K562 (cell line): ENCODE results near the gene TAF1B. TPM values are rescaled to one million over a fixed set of nuclear protein-coding genes. Genes with fewer than 3 reads are reported as not detected.

Experiments
- ATAC-seq: fragments of 200-7000 bp; cut with Tn5 transposase; 3 replicates; pipeline ENCODE4 v1.9.1; 2020; ENCODE audit warnings: moderate library complexity
- BruUV-seq: library from RNA; stranded (reverse); fragments of 400-500 nt; replicated peaks from 2 replicates; lab custom pipeline; 2021; lab: Mats Ljungman, UMichigan
- CTCF ChIA-PET: fragments of 300-600 bp; formaldehyde crosslinking; extraction: SDS; loops from one replicate; lab custom pipeline; 2021; ENCODE audit warnings: low intra/inter-chr PET ratio; lab: Yijun Ruan, JAX
- POLR2A ChIA-PET: fragments of 300-600, 350-650 bp; sonication (Branson Sonifier 250); formaldehyde crosslinking; extraction: SDS; loops from one replicate; lab custom pipeline; 2021; ENCODE audit warnings: antibody characterized with exemption, inconsistent platforms; lab: Yijun Ruan, JAX
- DNase-seq, 4 experiments: peaks; one replicate each; pipeline versions ENCODE4 v3.0.0 to v3.0.0-alpha.2; 2011 to 2018; ENCODE audit warnings: low spot score in 3 of 4, mixed read lengths in 3 of 4; ENCODE audit errors: extremely low read depth in 1 of 4
- FAIRE-seq: peaks from 2 replicates; lab custom pipeline; 2011; peaks lifted over from hg19 to GRCh38; lab: Jason Lieb, UNC
- H2AFZ ChIP-seq: 2 replicates; pipeline ENCODE4 v1.6.0; 2011; ENCODE audit warnings: low read depth, low read length, control low read depth, inconsistent platforms
- H3K27ac ChIP-seq: fragments of 200-600 bp; 3 replicates; pipeline ENCODE4 v1.8.0; 2011; ENCODE audit warnings: low read depth, mild to moderate bottlenecking, control low read depth, inconsistent platforms, low read length, moderate library complexity, mixed read lengths; ENCODE audit errors: extremely low read depth
- H3K27me3 ChIP-seq, 2 experiments: fragments of 300-600 bp in 1 of 2; 2 replicates in 1 of 2; 3 replicates in 1 of 2; pipeline versions ENCODE4 v1.6.0 to v1.8.0; 2011; ENCODE audit warnings: inconsistent platforms in 2 of 2, low read length in 2 of 2, mild to moderate bottlenecking in 1 of 2, mixed read lengths in 1 of 2, moderate library complexity in 1 of 2; ENCODE audit not compliant: control insufficient read depth in 2 of 2, insufficient read depth in 2 of 2
- H3K36me3 ChIP-seq: fragments of 300-600 bp; 3 replicates; pipeline ENCODE4 v1.8.0; 2011; ENCODE audit warnings: mild to moderate bottlenecking, low read length, inconsistent platforms; ENCODE audit not compliant: control insufficient read depth, insufficient read depth
- H3K4me1 ChIP-seq, 2 experiments: fragments of 200-600 bp in 1 of 2; replicated peaks in 1 of 2; 2 replicates in 1 of 2; 3 replicates in 1 of 2; pipeline versions ENCODE4 v1.5.1 to v1.8.0; 2011; ENCODE audit warnings: inconsistent platforms in 2 of 2, low read length in 2 of 2, mild to moderate bottlenecking in 1 of 2, mixed read lengths in 1 of 2, moderate library complexity in 1 of 2; ENCODE audit not compliant: control insufficient read depth in 2 of 2, insufficient read depth in 2 of 2
- H3K4me2 ChIP-seq: 2 replicates; pipeline ENCODE4 v1.6.1; 2011; ENCODE audit warnings: low read length, control low read depth, inconsistent platforms, mixed read lengths; ENCODE audit not compliant: insufficient read depth
- H3K4me3 ChIP-seq: fragments of 200-600 bp; sonication (generic), shearing (Covaris generic); 2 replicates; pipeline ENCODE4 v1.5.1; 2016; ENCODE audit warnings: control low read depth, inconsistent platforms
- H3K79me2 ChIP-seq: fragments of 200-600 bp; 3 replicates; pipeline ENCODE4 v1.8.0; 2011; ENCODE audit warnings: low read length, inconsistent platforms; ENCODE audit not compliant: control insufficient read depth, insufficient read depth
- H3K9ac ChIP-seq, 2 experiments: 2 replicates each; pipeline versions ENCODE4 v1.6.0 to v1.6.1; 2011; ENCODE audit warnings: low read depth in 2 of 2, low read length in 2 of 2, control low read depth in 1 of 2, inconsistent platforms in 1 of 2, mild to moderate bottlenecking in 1 of 2, mixed read lengths in 1 of 2; ENCODE audit not compliant: insufficient read depth in 1 of 2
- H3K9me1 ChIP-seq: one replicate; pipeline ENCODE4 v1.6.0; 2011; ENCODE audit warnings: inconsistent platforms, mild to moderate bottlenecking, low read length, moderate library complexity; ENCODE audit not compliant: control insufficient read depth, insufficient read depth
- H3K9me3 ChIP-seq: replicated peaks from 2 replicates; pipeline ENCODE4 v1.5.1; 2011; ENCODE audit warnings: low read depth, low read length, inconsistent platforms; ENCODE audit not compliant: control insufficient read depth, insufficient read depth
- H4K20me1 ChIP-seq: replicated peaks from 2 replicates; pipeline ENCODE4 v1.6.1; 2011; ENCODE audit warnings: low read length, inconsistent platforms, mixed read lengths; ENCODE audit not compliant: control insufficient read depth, insufficient read depth
- C11orf30 ChIP-seq: fragments of 450-650 bp; IDR thresholded peaks from 2 replicates; pipeline ENCODE4 v1.6.1; 2016; ENCODE audit warnings: low read depth, mild to moderate bottlenecking
- CTBP1 ChIP-seq: fragments of 450-650 bp; IDR thresholded peaks from 2 replicates; pipeline ENCODE4 v1.6.1; 2016; ENCODE audit warnings: borderline replicate concordance
- E2F3 ChIP-seq: fragments of 250-450 bp; sonication (Bioruptor Pico); IDR thresholded peaks from 2 replicates; pipeline ENCODE4 v1.4.0; 2020; ENCODE audit warnings: mild to moderate bottlenecking
- MAFF ChIP-seq: IDR thresholded peaks from 2 replicates; pipeline ENCODE4 v1.6.1; 2012; ENCODE audit warnings: low read length, improper control_type of control experiment
- PCBP2 ChIP-seq: fragments of 200-400 bp; formaldehyde crosslinking; IDR thresholded peaks from 2 replicates; pipeline ENCODE4 v1.6.1; 2018; ENCODE audit warnings: low read length, low read depth, mild to moderate bottlenecking, moderate library complexity; ENCODE audit not compliant: poor library complexity, severe bottlenecking
- POU5F1 ChIP-seq: fragments of 150-350 bp; IDR thresholded peaks from 2 replicates; pipeline ENCODE4 v1.6.1; 2014; ENCODE audit warnings: borderline replicate concordance, low read length, low read depth, mild to moderate bottlenecking; ENCODE audit not compliant: partially characterized antibody
- SETDB1 ChIP-seq: IDR thresholded peaks from one replicate; pipeline ENCODE4 v1.6.1; 2012; ENCODE audit warnings: low read length, control low read depth, inconsistent platforms
- TCF7 ChIP-seq: sonication (generic); IDR thresholded peaks from 2 replicates; pipeline ENCODE4 v1.6.1; 2016; ENCODE audit warnings: antibody characterized with exemption, borderline replicate concordance
- ZNF316 ChIP-seq: fragments of 450-650 bp; IDR thresholded peaks from 2 replicates; pipeline ENCODE4 v1.6.1; 2016
- ZNF707 ChIP-seq: fragments of 250-450 bp; sonication (Bioruptor Pico); conservative IDR thresholded peaks from 2 replicates; pipeline ENCODE4 v1.8.0; 2022; ENCODE audit warnings: inconsistent platforms, mild to moderate bottlenecking, moderate library complexity
- WGBS: fragments of 100-300 bp; shearing (Covaris generic); methylation state at CpG from one replicate; pipeline ENCODE4 v1.1.6; 2016; ENCODE audit warnings: low coverage, mixed read lengths; ENCODE audit not compliant: insufficient coverage; ENCODE audit errors: missing lambda C conversion rate; 5-methylcytosine and 5-hydroxymethylcytosine counted together
- in situ Hi-C: fragments of 300-500 bp; cut with MboI; formaldehyde crosslinking; loops from 4 replicates; pipeline ENCODE4 v1.15.0; 2018; ENCODE audit warnings: inconsistent platforms, mixed read lengths
- intact Hi-C: fragments of 100-400 bp; cut with micrococcal nuclease; formaldehyde crosslinking; loops from 2 replicates; pipeline ENCODE4 v1.14.2; 2022
- polyA plus RNA-seq, 8 experiments: library from polyadenylated mRNA; depleted of rRNA in 4 of 8; stranded (reverse) in 5 of 8; unstranded in 3 of 8; fragments of >200 nt; fragmentation: Nextera tagmentation in 2 of 8; fragmentation: Illumina TruSeq in 1 of 8; extraction: Ambion mirVana in 2 of 8; extraction: Trizol in 1 of 8; gene quantifications; 2 replicates each; pipeline versions ENCODE4 v1.2.1 to v1.2.3, GENCODE V29; 2011 to 2014; ENCODE audit warnings: inconsistent platforms in 1 of 8, missing spikeins in 1 of 8
- total RNA-seq, 7 experiments: library from RNA; depleted of rRNA in 6 of 7; stranded (reverse); fragments of >200 nt in 6 of 7; fragmentation: Illumina TruSeq in 2 of 7; extraction: Trizol in 2 of 7; gene quantifications; 2 replicates each; pipeline versions ENCODE4 v1.2.1 to v1.2.3, GENCODE V29; 2011 to 2021; ENCODE audit warnings: low replicate concordance in 1 of 7
- TF ChIP-seq, protein P1 (sequence below): sonication (generic); formaldehyde crosslinking; IDR thresholded peaks from 2 replicates; pipeline ENCODE4 v1.8.1; 2022; ENCODE audit warnings: missing genetic modification reagents

Gene TAF1B
- total and polyA plus RNA-seq, 9 of the 15 experiments (the other 6 are each of a cell fraction or from before 2014, with no cell fraction given), result 8.8 to 25.1 (median 17.3) TPM

- no peak for FAIRE-seq
- H3K79me2 ChIP-seq, result 0 out of 3 replicates have a peak, but pooled peaks cover 3% of the 10 kb centered on the region
- no peak overlapping the region for H3K9ac ChIP-seq
- H3K9me1 ChIP-seq, result no peaks in the 10 kb centered on the region
- no peak for DNase-seq
- no peaks in the 10 kb centered on the region for H3K27me3 ChIP-seq
- H3K36me3 ChIP-seq, result peaks cover 83% of the 10 kb centered on the region
- no peak for ATAC-seq
- no TSS peak for BruUV-seq
- no peak overlapping the region for H3K4me2 ChIP-seq
- no peak overlapping the region for H3K27ac ChIP-seq
- in situ Hi-C loops, result no loop called here
- no peak overlapping the region for H2AFZ ChIP-seq
- CTCF ChIA-PET, result no interaction called here
- intact Hi-C loops, result no loop called here
- peaks cover 7% of the 10 kb centered on the region for H3K9me3 ChIP-seq
- H3K4me1 ChIP-seq, result no peaks in the 10 kb centered on the region
- H4K20me1 ChIP-seq, result no peaks in the 10 kb centered on the region
- POLR2A ChIA-PET, result interaction anchor here (1.0 to 1.4 kb wide), 2 partner anchors 9 to 11 kb away, joined by 3 to 11 read pairs; partner anchors contain the start of gene TAF1B
- H3K4me3 ChIP-seq, result no peak overlapping the region
- TF ChIP-seq E2F3, result no peak
- TF ChIP-seq CTBP1, result no peak
- TF ChIP-seq C11orf30, result 0 out of 2 replicates have a peak, but pooled peaks have one; percentile 11
- TF ChIP-seq POU5F1, result no peak
- peak; percentile 28; the same call in 1 of the 2 replicates for TF ChIP-seq ZNF316
- 0 out of 2 replicates have a peak, but pooled peaks have one; percentile 15 for TF ChIP-seq MAFF
- TF ChIP-seq ZNF707 (CRISPR knock-in tag), result no peak
- no peak for TF ChIP-seq TCF7
- no peak for TF ChIP-seq PCBP2
- no peak for TF ChIP-seq SETDB1
- TF ChIP-seq, protein P1, sequence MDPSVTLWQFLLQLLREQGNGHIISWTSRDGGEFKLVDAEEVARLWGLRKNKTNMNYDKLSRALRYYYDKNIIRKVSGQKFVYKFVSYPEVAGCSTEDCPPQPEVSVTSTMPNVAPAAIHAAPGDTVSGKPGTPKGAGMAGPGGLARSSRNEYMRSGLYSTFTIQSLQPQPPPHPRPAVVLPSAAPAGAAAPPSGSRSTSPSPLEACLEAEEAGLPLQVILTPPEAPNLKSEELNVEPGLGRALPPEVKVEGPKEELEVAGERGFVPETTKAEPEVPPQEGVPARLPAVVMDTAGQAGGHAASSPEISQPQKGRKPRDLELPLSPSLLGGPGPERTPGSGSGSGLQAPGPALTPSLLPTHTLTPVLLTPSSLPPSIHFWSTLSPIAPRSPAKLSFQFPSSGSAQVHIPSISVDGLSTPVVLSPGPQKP, result no peak
- 86% methylated on average over 2 of the region's 2 CpGs for WGBS
Observed at GRCh38 chr2:9852881-9853280, 9.6 kb downstream of the TAF1B start.
